HG03064 (cell line): ENCODE data around the gene SLC4A9.
"Not testable (repeated sequence)": the region's sequence is repeated elsewhere in the genome, so short reads cannot be mapped to it uniquely, and the experiment has no call there.

Experiments used
- ATAC-seq: cut with Tn5 transposase; IDR thresholded peaks from one replicate; pipeline ENCODE4 v1.9.1; 2021; ENCODE audit warnings: low read depth; ENCODE audit not compliant: unreplicated experiment

Gene SLC4A9

GRCh38 chr5:140393738-140394137 lies 33.7 kb downstream of the SLC4A9 start:
- ATAC-seq, result no peak

GRCh38 chr5:140398379-140398811 lies 38.4 kb downstream of the SLC4A9 start:
- no peak for ATAC-seq

- peak; percentile 1 for ATAC-seq
Observed at GRCh38 chr5:140399979-140400729, 40.2 kb downstream of the SLC4A9 start.

GRCh38 chr5:140400730-140401361 lies 40.9 kb downstream of the SLC4A9 start:
- peak; percentile 70 for ATAC-seq

- ATAC-seq, result peak; percentile 84
Observed at GRCh38 chr5:140401362-140402257, 41.6 kb downstream of the SLC4A9 start, which contains the start of gene ANKHD1. Gene ANKHD1, plus strand, starts transcription at chr5:140401833. Its CDS starts 135 bp downstream, at chr5:140401968.

- ATAC-seq, result peak; percentile 2
Observed at GRCh38 chr5:140402258-140403074, 42.5 kb downstream of the SLC4A9 start.

GRCh38 chr5:140403613-140404012 lies 43.6 kb downstream of the SLC4A9 start:
- no peak for ATAC-seq

GRCh38 chr5:140408750-140409241 lies 48.8 kb downstream of the SLC4A9 start:
- no peak for ATAC-seq

- ATAC-seq, result no peak
Observed at GRCh38 chr5:140413230-140413629, 53.2 kb downstream of the SLC4A9 start.

GRCh38 chr5:140417235-140417634 lies 57.2 kb downstream of the SLC4A9 start:
- no peak for ATAC-seq

GRCh38 chr5:140418862-140419520 lies 59.0 kb downstream of the SLC4A9 start:
- no peak for ATAC-seq

- ATAC-seq, result no peak
Observed at GRCh38 chr5:140420226-140420570, 60.2 kb downstream of the SLC4A9 start.

- no peak for ATAC-seq
Observed at GRCh38 chr5:140420665-140421361, 60.8 kb downstream of the SLC4A9 start.

GRCh38 chr5:140421375-140421774 lies 61.4 kb downstream of the SLC4A9 start:
- not testable (repeated sequence) for ATAC-seq

GRCh38 chr5:140423609-140424008 lies 63.6 kb downstream of the SLC4A9 start:
- no peak for ATAC-seq

- no peak for ATAC-seq
Observed at GRCh38 chr5:140424135-140424534, 64.1 kb downstream of the SLC4A9 start.
